C4-2B (cell line): ENCODE data around the gene PRKAG2.

Experiments used
- ZFX ChIP-seq: fragments of 450-650 bp; IDR thresholded peaks from 2 replicates; pipeline ENCODE4 v1.6.1; 2017
- TF ChIP-seq, protein P1 (sequence below): fragments of 450-650 bp; conservative IDR thresholded peaks from 2 replicates; pipeline ENCODE4 v1.5.1; 2017; ENCODE audit warnings: mild to moderate bottlenecking

DNA sequence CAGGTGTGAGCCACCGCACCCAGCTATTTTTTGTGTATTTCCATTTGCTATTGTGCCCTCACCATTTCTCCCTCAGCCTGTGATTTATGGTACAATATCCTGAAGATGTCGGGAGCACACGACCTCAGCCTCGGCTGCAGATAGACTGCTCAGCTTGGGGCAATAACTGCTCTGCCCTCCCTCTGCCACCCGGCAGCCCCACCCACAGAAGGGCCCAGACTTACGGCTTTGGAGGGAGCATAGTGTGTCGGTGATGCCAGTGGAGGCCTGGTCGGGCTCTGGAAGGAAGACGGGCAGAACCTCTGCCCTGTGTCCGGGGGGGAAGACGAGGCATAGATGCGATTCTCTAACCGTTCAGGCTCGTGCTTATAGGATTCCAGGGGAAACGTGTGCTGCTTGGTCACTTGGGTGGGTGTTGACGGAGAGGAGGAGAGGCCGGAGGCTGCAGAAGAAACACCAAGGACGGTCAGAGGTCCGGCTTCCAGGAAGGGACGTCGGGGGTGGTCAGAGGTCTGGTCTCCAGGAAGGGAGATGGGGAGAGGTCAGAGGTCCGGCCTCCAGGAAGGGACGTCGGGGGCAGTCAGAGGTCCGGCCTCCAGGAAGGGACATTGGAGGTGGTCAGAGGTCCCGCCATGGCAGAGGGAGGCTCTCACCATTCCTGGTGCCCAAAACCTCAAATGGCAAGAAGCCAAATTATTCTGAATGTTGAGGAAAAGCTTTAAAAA lies 201.6 kb downstream of the PRKAG2 start:
- TF ChIP-seq, protein P1, sequence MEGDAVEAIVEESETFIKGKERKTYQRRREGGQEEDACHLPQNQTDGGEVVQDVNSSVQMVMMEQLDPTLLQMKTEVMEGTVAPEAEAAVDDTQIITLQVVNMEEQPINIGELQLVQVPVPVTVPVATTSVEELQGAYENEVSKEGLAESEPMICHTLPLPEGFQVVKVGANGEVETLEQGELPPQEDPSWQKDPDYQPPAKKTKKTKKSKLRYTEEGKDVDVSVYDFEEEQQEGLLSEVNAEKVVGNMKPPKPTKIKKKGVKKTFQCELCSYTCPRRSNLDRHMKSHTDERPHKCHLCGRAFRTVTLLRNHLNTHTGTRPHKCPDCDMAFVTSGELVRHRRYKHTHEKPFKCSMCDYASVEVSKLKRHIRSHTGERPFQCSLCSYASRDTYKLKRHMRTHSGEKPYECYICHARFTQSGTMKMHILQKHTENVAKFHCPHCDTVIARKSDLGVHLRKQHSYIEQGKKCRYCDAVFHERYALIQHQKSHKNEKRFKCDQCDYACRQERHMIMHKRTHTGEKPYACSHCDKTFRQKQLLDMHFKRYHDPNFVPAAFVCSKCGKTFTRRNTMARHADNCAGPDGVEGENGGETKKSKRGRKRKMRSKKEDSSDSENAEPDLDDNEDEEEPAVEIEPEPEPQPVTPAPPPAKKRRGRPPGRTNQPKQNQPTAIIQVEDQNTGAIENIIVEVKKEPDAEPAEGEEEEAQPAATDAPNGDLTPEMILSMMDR, result no peak
- no peak for TF ChIP-seq ZFX
